ENCODE data around the gene BNC2.

The BNC2 gene

DNA sequence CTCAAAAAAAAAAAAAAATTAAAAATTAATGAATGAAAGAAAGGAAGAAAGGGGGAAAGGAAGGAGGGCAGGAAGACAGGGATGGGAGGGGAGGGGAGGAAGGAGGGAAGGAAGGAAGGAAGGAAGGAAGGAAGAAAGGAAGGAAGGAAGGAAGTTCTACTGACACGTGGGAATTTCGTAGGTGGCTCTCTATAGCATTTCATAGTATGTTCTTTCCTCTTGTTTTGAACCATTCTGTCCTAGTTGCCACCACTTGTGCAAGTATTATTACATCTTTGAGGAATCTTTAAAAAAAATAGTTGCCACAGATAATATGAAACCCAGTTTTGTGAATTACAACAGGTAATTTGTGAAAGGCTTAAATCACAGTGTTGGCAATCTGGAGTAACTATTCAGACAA is 253.8 kb downstream of the BNC2 start:
- H3K36me3 Mint-ChIP-seq, result no peaks in the 10 kb centered on the region
- H3K27ac Mint-ChIP-seq, result no peak overlapping the region
- H3K9me3 Mint-ChIP-seq, result peaks cover 9% of the 10 kb centered on the region
- H3K4me3 Mint-ChIP-seq, result no peak overlapping the region
- ATAC-seq (no peak), DNase-seq (ENCODE audit: low spot score in 2 of 2) (no peak)
- H3K4me1 Mint-ChIP-seq, result no peaks in the 10 kb centered on the region

DNA sequence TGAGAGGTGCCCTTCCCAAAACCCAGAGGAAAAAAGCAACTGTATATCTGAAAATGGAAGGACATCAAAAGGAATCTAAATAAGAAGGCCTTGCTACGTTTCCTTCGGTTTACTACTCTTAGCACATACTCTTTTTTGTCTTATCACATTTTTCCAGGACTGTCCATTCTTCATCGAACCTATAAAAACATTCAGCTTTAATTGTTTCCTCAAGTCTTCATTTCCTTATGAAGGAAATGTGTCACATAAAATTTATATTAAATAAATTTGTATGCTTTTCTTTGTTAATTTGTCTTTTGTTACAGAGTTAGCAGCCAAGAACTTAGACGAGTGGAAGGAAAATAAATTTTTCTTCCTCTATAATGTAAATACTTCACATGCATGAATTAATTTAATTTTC is 255.0 kb downstream of the BNC2 start:
- H3K9me3 Mint-ChIP-seq, result peaks cover 7% of the 10 kb centered on the region
- DNase-seq (ENCODE audit: low spot score in 2 of 2) (no peak), ATAC-seq (no peak)
- no peak overlapping the region for H3K27ac Mint-ChIP-seq
- H3K4me3 Mint-ChIP-seq, result no peak overlapping the region
- no peaks in the 10 kb centered on the region for H3K4me1 Mint-ChIP-seq
- no peaks in the 10 kb centered on the region for H3K36me3 Mint-ChIP-seq

DNA sequence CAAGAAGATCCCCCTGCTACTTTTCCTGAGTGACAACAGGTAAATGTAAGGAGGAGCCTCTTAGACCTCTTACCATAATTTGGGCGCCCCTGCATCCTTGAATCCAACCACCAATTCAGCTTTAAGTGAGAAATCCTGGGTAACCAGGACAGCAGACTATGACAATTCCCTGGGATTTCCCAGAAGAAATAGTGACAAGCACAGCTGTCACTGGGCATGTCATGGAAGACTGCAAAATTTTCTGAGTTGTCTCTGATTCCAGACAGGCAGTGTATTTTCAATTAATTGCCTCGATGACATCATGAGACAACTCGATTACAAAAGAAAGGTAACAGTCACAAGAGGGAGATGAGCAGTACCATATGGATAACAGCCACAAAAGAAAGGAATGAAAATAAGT is 256.9 kb downstream of the BNC2 start:
- H3K4me1 Mint-ChIP-seq, result no peaks in the 10 kb centered on the region
- no peaks in the 10 kb centered on the region for H3K36me3 Mint-ChIP-seq
- peaks cover 10% of the 10 kb centered on the region for H3K9me3 Mint-ChIP-seq
- no peak overlapping the region for H3K4me3 Mint-ChIP-seq
- no peak for ATAC-seq
- no peak for DNase-seq (ENCODE audit: low spot score in 2 of 2)
- H3K27ac Mint-ChIP-seq, result no peak overlapping the region

DNA sequence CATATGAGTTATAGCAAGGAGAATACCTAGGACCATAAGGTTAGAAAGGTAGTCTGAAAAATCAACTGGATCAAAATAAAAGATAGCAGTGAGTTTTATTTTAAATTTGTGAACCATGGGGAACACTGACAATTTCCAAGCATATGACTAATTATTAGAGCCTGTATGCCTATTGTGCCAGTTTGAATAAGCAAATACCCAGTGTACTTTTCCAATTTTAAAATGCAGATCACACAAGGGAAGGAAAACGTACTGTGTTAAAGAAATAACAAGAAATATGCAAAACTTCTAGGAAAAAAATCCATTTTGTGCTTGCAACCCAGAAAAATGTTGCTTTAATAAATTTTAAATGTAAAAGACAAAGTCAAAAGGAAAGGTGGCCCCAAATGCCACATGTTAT is 257.4 kb downstream of the BNC2 start:
- DNase-seq (ENCODE audit: low spot score in 2 of 2) (no peak), ATAC-seq (no peak)
- H3K27ac Mint-ChIP-seq, result no peak overlapping the region
- no peak overlapping the region for H3K4me3 Mint-ChIP-seq
- H3K4me1 Mint-ChIP-seq, result no peaks in the 10 kb centered on the region
- peaks cover 10% of the 10 kb centered on the region for H3K9me3 Mint-ChIP-seq
- H3K36me3 Mint-ChIP-seq, result no peaks in the 10 kb centered on the region

DNA sequence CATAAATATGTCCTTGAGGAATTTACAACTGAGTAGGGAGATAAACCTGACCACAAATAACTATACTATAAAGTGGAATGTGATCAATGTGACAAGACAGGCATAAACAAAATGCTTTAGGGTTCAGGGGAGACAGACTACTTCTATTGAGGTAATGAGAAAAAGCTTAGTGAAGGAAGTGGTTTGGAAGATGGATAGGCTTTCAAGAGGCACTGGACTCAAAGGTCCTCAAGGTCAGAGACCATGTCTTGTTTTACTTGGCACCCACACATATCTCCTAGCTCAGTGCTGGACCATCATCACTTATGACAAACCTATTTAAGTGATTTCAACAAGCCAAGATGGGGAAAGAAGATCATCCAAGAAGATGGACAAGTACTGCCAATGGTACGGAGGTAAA is 257.8 kb downstream of the BNC2 start:
- Mint-ChIP-seq H3K27ac (no peak overlapping the region), H3K36me3 (no peaks in the 10 kb centered on the region), H3K4me1 (no peaks in the 10 kb centered on the region), H3K4me3 (no peak overlapping the region), H3K9me3 (peaks cover 10% of the 10 kb centered on the region)
- DNase-seq (ENCODE audit: low spot score in 2 of 2) (no peak), ATAC-seq (no peak)

DNA sequence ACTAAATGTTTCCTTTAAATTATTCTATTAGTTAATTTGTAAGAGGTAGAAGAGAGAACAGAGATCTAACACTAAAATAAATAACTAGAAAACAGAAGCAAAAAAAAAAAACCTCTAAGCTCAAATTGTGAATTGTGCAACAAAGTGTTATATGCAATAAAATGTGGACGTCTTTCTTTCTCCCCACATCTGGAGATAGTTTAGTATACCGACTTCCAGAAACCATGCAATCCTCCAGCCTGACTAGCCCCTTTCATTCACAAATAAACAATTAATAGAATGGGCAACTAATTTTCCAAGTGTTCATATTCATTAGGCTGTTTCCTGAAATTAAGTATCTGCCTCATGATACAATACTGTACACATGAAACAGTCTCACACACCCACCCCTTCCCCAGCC is 258.5 kb downstream of the BNC2 start:
- DNase-seq (ENCODE audit: low spot score in 2 of 2) (no peak), ATAC-seq (no peak)
- Mint-ChIP-seq H3K4me1 (no peaks in the 10 kb centered on the region), H3K36me3 (no peaks in the 10 kb centered on the region), H3K9me3 (peaks cover 9% of the 10 kb centered on the region), H3K27ac (no peak overlapping the region), H3K4me3 (no peak overlapping the region)

DNA sequence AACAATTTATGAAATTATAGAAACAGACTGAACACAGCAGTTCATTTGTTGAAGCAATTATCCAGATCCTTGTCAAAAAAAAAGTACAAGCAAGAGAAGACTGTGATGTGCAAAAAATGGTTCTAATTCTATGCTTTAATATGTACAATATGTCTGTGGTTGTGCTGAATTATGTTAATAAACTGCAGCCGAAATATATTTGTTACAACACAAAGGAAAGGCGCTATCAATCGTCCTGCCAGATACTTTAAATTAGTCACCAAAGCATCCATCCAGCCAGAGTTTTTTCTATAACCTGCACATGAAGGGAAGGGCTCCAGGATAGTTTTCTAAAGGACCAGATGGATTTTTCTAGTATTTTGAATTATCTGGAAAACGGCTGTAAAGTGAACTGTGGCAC is 259.5 kb downstream of the BNC2 start:
- Mint-ChIP-seq H3K9me3 (peaks cover 9% of the 10 kb centered on the region), H3K4me1 (no peaks in the 10 kb centered on the region), H3K36me3 (no peaks in the 10 kb centered on the region), H3K27ac (no peak overlapping the region), H3K4me3 (no peak overlapping the region)
- no peak for ATAC-seq
- DNase-seq (ENCODE audit: low spot score in 2 of 2), result no peak

DNA sequence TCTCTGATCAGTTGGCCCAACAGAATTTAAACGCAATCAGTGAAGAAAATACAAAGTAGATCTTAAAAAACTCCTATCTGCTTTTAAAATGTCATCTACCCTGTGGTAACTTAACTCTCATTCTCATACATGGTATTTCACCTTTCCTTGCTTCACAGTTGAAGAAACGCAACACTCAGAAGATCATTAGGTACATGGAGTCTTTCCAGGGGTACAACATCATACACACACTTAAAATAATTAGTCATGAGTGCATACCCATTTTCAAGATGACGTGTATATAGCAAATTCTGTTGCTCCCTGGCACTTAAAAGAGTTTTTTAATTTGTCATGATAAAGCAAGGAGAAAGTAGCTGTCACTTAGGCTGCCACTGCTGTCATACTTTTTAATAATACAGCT is 259.9 kb downstream of the BNC2 start:
- Mint-ChIP-seq H3K4me3 (no peak overlapping the region), H3K9me3 (peaks cover 9% of the 10 kb centered on the region), H3K27ac (no peak overlapping the region), H3K4me1 (no peaks in the 10 kb centered on the region), H3K36me3 (no peaks in the 10 kb centered on the region)
- ATAC-seq, result no peak
- DNase-seq (ENCODE audit: low spot score in 2 of 2), result no peak

DNA sequence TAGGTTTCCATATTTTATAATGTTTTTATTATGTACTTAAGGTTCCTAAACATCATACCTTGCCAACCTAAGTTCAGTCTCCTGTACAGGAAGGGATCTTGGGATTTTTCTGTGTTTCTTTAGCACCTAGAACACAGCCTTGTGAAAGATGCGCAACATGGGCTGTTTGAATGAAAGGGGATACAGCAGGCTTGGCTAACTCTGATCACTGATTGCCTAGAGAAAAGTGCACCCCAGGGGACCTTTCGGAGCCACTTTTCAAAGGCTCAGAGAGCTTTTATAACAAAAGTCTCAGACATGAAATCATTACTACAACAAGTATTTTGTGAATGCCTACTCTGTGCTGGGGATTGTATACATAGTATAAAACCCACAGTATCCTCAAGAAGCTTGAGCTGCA is 261.6 kb downstream of the BNC2 start:
- Mint-ChIP-seq H3K27ac (no peak overlapping the region), H3K4me1 (no peaks in the 10 kb centered on the region), H3K9me3 (peaks cover 13% of the 10 kb centered on the region), H3K36me3 (no peaks in the 10 kb centered on the region), H3K4me3 (no peak overlapping the region)
- ATAC-seq (no peak), DNase-seq (ENCODE audit: low spot score in 2 of 2) (no peak)

DNA sequence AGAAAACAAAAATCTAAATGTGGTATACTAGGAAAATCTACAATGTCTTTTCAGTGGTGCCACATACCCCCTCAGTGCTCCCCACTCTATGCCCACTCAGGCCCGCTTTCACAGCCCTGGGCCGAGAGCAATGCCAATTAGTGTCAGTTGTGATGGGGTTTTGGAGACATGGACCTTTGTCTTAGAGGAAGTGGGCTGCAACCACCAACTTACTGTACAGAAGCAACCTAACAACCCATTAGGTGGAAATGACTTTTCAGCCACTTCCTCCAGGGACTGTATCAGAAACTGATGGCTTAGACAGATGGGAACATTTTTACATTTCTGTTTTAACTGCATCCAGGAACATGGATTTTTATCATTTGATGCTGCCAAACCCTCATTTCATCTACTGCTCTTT is 268.0 kb downstream of the BNC2 start:
- peaks cover 6% of the 10 kb centered on the region for H3K9me3 Mint-ChIP-seq
- no peak overlapping the region for H3K27ac Mint-ChIP-seq
- no peak overlapping the region for H3K4me3 Mint-ChIP-seq
- no peaks in the 10 kb centered on the region for H3K4me1 Mint-ChIP-seq
- DNase-seq (ENCODE audit: low spot score in 2 of 2) (no peak), ATAC-seq (no peak)
- H3K36me3 Mint-ChIP-seq, result no peaks in the 10 kb centered on the region

DNA sequence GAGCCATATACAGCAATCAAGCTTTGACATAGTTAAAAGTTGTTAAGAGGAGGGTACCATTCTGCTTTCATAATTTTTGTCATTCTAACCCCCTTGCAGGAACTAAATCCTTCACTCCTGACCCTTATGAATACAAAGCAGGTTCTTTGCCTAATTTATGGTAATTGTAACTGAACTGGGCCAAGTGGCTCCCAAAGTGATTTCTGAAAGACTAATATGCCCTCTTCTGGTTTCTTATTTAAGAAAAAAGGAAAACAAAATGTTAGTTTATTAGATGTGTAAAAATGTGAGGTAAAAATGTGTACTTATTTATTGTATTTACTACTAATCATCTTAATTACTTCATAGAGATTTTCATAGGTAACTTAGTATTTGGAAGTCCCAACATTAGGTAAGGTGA is 268.5 kb downstream of the BNC2 start:
- Mint-ChIP-seq H3K4me1 (no peaks in the 10 kb centered on the region), H3K9me3 (peaks cover 5% of the 10 kb centered on the region), H3K4me3 (no peak overlapping the region), H3K27ac (no peak overlapping the region), H3K36me3 (no peaks in the 10 kb centered on the region)
- ATAC-seq (no peak), DNase-seq (ENCODE audit: low spot score in 2 of 2) (no peak)

DNA sequence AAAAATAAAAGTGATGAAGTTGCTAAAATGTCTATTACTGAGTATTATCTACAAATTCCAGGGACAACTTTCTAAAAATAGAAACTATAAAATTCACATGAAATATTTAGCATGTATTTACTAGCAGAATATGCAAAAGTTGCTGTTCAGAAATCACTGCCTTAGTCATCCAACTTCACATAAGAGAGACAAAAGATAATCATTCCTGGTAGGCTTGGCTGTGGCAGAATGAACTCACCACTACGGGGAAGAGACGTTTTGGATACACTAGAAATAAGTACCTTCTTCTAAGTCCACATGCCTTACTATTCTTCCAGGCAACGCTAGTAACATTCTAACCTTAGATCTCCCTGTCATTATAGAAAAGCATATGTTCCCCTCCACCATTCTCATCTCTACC is 272.2 kb downstream of the BNC2 start:
- no peak for ATAC-seq
- Mint-ChIP-seq H3K9me3 (peaks cover 3% of the 10 kb centered on the region), H3K36me3 (no peaks in the 10 kb centered on the region), H3K4me1 (no peaks in the 10 kb centered on the region), H3K4me3 (no peak overlapping the region), H3K27ac (no peak overlapping the region)
- DNase-seq (ENCODE audit: low spot score in 2 of 2), result no peak

DNA sequence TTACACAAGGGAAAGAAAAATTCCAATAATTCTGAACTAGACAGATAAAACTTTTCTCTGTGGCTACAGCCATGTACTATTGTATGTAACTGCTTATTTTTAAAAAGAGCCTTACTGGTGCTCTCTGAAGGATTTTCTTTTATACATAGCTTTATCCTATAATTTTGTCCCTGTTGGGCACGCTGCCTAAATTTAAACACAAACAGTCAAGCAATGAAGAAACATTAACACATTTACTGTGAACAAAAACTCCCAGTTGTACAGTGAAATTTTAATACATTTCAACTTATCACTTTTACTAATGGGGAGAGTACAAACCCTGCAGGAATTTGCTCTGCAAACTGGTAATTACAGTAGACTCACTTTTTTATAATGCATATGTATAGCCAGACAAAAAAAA is 273.3 kb downstream of the BNC2 start:
- Mint-ChIP-seq H3K27ac (no peak overlapping the region), H3K4me1 (no peaks in the 10 kb centered on the region), H3K4me3 (no peak overlapping the region), H3K9me3 (peaks cover 3% of the 10 kb centered on the region), H3K36me3 (no peaks in the 10 kb centered on the region)
- no peak for ATAC-seq
- no peak for DNase-seq (ENCODE audit: low spot score in 2 of 2)

DNA sequence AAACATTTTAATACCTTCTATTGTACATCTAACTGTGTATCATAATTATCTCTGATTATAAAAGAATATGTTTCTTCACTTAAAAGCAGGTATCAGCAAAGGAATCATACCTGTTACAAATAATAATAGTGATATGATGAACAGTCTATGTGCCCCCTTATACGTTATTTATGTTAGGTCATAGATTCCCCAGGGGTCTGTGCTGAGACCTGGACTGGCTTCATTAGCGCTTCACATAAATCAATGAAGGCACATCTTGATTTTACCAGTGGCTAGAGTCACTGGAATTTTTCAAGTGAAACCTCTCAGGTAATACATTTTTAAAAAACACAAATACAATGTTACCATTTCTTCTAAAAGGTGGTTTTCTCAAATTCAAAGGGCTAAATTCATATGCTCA is 275.2 kb downstream of the BNC2 start:
- no peak overlapping the region for H3K4me3 Mint-ChIP-seq
- ATAC-seq, result no peak
- H3K27ac Mint-ChIP-seq, result no peak overlapping the region
- no peaks in the 10 kb centered on the region for H3K36me3 Mint-ChIP-seq
- peaks cover 3% of the 10 kb centered on the region for H3K9me3 Mint-ChIP-seq
- H3K4me1 Mint-ChIP-seq, result no peaks in the 10 kb centered on the region
- no peak for DNase-seq (ENCODE audit: low spot score in 2 of 2)

DNA sequence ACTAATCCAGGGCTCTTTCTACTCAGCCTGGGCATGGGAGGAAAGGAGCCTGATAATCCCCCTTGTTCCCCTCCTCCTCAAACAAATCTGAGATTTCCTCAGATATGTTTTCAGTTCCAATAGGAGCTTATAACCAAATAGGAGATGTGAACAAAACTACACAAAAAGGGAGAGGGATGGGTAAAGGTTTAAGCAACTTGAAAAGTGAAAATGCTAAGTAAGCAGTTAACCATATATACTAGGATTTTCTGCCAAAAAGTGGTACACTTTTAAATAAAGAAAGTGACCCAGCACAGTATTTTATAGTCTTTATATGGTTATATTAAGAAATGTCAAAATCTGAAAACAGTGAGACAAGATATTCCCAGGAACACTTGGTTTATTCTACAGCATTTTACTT is 275.7 kb downstream of the BNC2 start:
- DNase-seq (ENCODE audit: low spot score in 2 of 2) (no peak), ATAC-seq (no peak)
- Mint-ChIP-seq H3K9me3 (peaks cover 3% of the 10 kb centered on the region), H3K4me1 (no peaks in the 10 kb centered on the region), H3K27ac (no peak overlapping the region), H3K36me3 (no peaks in the 10 kb centered on the region), H3K4me3 (no peak overlapping the region)

DNA sequence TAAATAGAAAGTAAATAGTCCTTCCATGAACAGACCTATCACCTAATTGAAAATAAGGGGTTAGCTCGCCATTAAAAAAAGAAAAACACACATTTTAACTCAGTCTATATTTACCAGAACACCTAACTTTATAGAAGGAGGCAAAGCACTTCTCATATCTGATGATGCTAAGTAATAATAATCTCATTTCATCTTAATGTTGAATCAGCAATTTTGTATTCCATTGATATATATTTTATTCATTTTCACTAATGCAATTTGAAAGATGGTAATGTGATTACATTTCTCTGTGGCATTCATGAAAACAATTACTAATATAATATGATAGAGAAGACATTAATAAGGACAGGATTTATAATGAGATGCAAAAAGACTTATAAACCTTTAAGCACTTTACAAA is 276.7 kb downstream of the BNC2 start:
- no peak for DNase-seq (ENCODE audit: low spot score in 2 of 2)
- Mint-ChIP-seq H3K4me3 (no peak overlapping the region), H3K27ac (no peak overlapping the region), H3K4me1 (no peaks in the 10 kb centered on the region), H3K9me3 (peaks cover 3% of the 10 kb centered on the region), H3K36me3 (no peaks in the 10 kb centered on the region)
- ATAC-seq, result no peak

DNA sequence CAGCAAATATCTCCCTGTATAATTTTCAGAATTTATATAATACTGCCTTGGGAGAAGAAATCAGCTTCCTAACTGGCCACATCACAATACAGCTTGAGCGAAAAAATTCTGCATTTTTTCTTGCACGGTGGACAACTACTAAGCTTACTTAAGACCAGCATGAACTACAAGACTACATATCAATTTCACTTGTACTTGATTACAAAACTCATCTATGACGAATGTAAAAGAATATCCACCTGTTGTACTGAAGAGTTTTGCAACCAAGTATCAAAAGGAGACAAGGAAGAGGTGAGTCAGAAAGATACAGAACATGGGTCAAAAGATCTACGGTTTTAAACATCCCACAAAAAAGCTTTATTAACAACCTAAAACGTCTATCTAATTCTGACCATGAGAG is 279.4 kb downstream of the BNC2 start:
- H3K27ac Mint-ChIP-seq, result no peak overlapping the region

More for the DNA sequence above, 279.4 kb downstream of the BNC2 start:
- H3K9me3 Mint-ChIP-seq, result peaks cover 13% of the 10 kb centered on the region
- no peaks in the 10 kb centered on the region for H3K4me1 Mint-ChIP-seq
- H3K4me3 Mint-ChIP-seq, result no peak overlapping the region
- DNase-seq (ENCODE audit: low spot score in 2 of 2) (no peak), ATAC-seq (no peak)
- no peaks in the 10 kb centered on the region for H3K36me3 Mint-ChIP-seq

All from stimulated activated effector memory CD8-positive, alpha-beta T cell treated with anti-CD3 and anti-CD28 coated beads, Interleukin-12 subunit alpha, Interleukin-12 subunit beta, amount 100 ng/mL, for 72 hours (primary cell).